HL-60 (cell line): ENCODE results near the gene NAALADL2.

Experiments used
- DNase-seq, 2 experiments: peaks; one replicate each; pipeline ENCODE4 v3.0.0-alpha.2; 2010 to 2020; ENCODE audit warnings: low read depth in 1 of 2, low spot score in 1 of 2
- H3K27ac ChIP-seq: fragments of 250-450 bp; sonication (Bioruptor Pico); replicated peaks from 2 replicates; pipeline ENCODE4 v1.5.1; 2020; ENCODE audit warnings: mild to moderate bottlenecking, moderate library complexity
- H3K27me3 ChIP-seq: fragments of 250-450 bp; sonication (Bioruptor Pico); 2 replicates; pipeline ENCODE4 v1.5.1; 2021; ENCODE audit warnings: mild to moderate bottlenecking, moderate library complexity; ENCODE audit not compliant: insufficient read depth, poor library complexity, severe bottlenecking
- H3K4me3 ChIP-seq: replicated peaks from 2 replicates; pipeline ENCODE4 v1.5.1; 2011; ENCODE audit warnings: mild to moderate bottlenecking, control low read depth, low read length; ENCODE audit not compliant: insufficient read depth
- CTCF ChIP-seq: IDR thresholded peaks from one replicate; pipeline ENCODE4 v1.5.1; 2011; ENCODE audit warnings: low read length, control low read depth, inconsistent platforms; ENCODE audit not compliant: insufficient read depth
- GABPA ChIP-seq: IDR thresholded peaks from 2 replicates; pipeline ENCODE4 v1.6.1; 2012; ENCODE audit warnings: low read depth
- POLR2AphosphoS5 ChIP-seq: IDR thresholded peaks from 2 replicates; pipeline ENCODE4 v1.6.1; 2012; ENCODE audit warnings: low read depth
- REST ChIP-seq: IDR thresholded peaks from 2 replicates; pipeline ENCODE4 v1.6.1; 2012; ENCODE audit warnings: low read depth; ENCODE audit not compliant: insufficient replicate concordance
- SPI1 ChIP-seq: IDR thresholded peaks from 2 replicates; pipeline ENCODE4 v1.6.1; 2012; ENCODE audit warnings: low read depth, mild to moderate bottlenecking, borderline replicate concordance

The NAALADL2 gene

GRCh38 chr3:175404621-175405020 lies 545.5 kb downstream of the NAALADL2 start:
- H3K27ac ChIP-seq: no peak overlapping the region
- TF ChIP-seq GABPA (no peak), REST (no peak), POLR2AphosphoS5 (no peak), CTCF (no peak), SPI1 (no peak)
- no peaks in the 10 kb centered on the region for H3K27me3 ChIP-seq
- no peak for DNase-seq
- no peak overlapping the region for H3K4me3 ChIP-seq

DNA sequence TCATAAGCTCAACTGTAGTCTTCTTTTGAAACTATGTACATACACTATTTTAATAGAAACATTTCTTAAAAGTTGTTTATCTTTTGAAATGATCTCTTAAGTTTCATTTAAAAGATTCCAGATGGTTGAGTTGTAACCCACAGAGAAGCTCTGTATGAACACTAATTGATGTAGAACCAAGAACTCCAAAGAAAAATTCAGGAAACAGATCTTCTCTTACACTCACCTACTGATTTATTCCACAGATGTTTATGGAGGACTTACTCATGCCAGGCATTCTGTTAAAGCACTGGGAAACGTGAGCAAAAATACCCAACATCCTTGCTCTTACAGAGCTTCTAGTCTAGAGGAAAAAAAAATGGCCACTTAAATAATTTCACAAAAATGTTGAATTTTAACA lies 551.1 kb downstream of the NAALADL2 start:
- Histone ChIP-seq H3K27me3 (no peaks in the 10 kb centered on the region), H3K27ac (no peak overlapping the region), H3K4me3 (no peak overlapping the region)
- TF ChIP-seq GABPA (no peak), POLR2AphosphoS5 (no peak), SPI1 (no peak), REST (no peak), CTCF (no peak)
- no peak for DNase-seq

- no peak for TF ChIP-seq SPI1
- TF ChIP-seq POLR2AphosphoS5: no peak
- TF ChIP-seq REST: no peak
- TF ChIP-seq GABPA: no peak
- no peak for TF ChIP-seq CTCF
- H3K4me3 ChIP-seq: no peak overlapping the region
- no peak overlapping the region for H3K27ac ChIP-seq
- no peak for DNase-seq
- H3K27me3 ChIP-seq: no peaks in the 10 kb centered on the region
Observed at GRCh38 chr3:175411405-175411804, 552.3 kb downstream of the NAALADL2 start.
